Nephron (organoid): Measurements from ENCODE around the gene NEK11.

ENCODE experiments used
- H3K27ac Mint-ChIP-seq, 3 experiments: 2 replicates each; pipeline ENCODE4 v1.8.0; 2020; ENCODE audit warnings: mixed read lengths in 3 of 3, mild to moderate bottlenecking in 2 of 3, moderate library complexity in 1 of 3
- H3K27me3 Mint-ChIP-seq: 2 replicates; pipeline ENCODE4 v1.8.0; 2021; ENCODE audit warnings: low read depth, mild to moderate bottlenecking, moderate library complexity, mixed read lengths
- H3K36me3 Mint-ChIP-seq: 2 replicates; pipeline ENCODE4 v1.8.0; 2020; ENCODE audit warnings: low read depth, mixed read lengths
- H3K4me1 Mint-ChIP-seq: 2 replicates; pipeline ENCODE4 v1.8.0; 2020; ENCODE audit warnings: mixed read lengths
- H3K4me3 Mint-ChIP-seq, 3 experiments: 2 replicates each; pipeline ENCODE4 v1.8.0; 2020; ENCODE audit warnings: mild to moderate bottlenecking in 3 of 3, mixed read lengths in 3 of 3, moderate library complexity in 2 of 3
- H3K9me3 Mint-ChIP-seq: 2 replicates; pipeline ENCODE4 v1.8.0; 2020; ENCODE audit warnings: mixed read lengths
- TF ChIP-seq, protein P1 (sequence below), 3 experiments: fragments of 200-600 bp; sonication (generic); IDR thresholded peaks; one replicate each; pipeline ENCODE4 v1.5.0; 2021; ENCODE audit warnings: antibody characterized with exemption in 3 of 3; ENCODE audit not compliant: unreplicated experiment in 3 of 3

NEK11 gene

DNA sequence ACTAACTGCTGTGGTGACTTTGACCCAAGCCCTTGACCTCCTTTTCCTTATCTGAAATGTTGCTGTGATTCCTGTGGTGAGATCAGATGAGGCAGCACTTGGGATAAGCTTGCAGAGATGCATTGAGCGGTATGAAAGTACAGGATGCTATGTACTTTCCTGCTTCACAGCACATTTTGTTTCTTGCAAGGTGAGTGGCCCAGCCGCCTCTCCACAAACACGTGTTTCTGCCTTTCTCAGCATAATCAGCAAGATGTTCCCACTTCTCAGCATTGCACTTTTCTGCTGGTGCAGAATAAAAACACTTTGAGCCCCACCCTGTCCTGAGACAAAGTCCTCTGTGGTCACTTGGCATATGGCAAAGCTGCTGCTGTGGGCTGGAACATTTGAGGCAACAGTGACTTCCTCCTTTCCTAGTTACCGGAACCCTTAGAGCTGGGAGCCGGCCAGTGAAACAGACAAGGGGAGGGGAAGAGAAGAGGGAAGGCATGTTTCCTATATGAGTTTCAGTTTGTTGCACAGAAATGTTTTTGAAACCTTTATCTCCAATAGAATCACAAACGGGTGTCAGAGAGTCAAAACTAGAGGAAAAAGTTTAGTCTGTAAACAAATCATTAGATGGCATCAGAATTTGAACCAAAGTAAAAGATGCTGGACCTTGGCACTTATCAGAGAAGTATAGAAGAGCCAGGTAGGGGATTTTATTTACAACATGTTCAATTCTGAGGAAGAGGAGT is 359.9 kb downstream of the NEK11 start:
- Mint-ChIP-seq H3K4me3 (no peak overlapping the region), H3K27ac (peak overlapping the region in 1 of 3 experiments; percentile 27), H3K9me3 (no peaks in the 10 kb centered on the region), H3K36me3 (peaks cover 35% of the 10 kb centered on the region), H3K27me3 (no peaks in the 10 kb centered on the region), H3K4me1 (peaks cover 6% of the 10 kb centered on the region)
- TF ChIP-seq, protein P1, sequence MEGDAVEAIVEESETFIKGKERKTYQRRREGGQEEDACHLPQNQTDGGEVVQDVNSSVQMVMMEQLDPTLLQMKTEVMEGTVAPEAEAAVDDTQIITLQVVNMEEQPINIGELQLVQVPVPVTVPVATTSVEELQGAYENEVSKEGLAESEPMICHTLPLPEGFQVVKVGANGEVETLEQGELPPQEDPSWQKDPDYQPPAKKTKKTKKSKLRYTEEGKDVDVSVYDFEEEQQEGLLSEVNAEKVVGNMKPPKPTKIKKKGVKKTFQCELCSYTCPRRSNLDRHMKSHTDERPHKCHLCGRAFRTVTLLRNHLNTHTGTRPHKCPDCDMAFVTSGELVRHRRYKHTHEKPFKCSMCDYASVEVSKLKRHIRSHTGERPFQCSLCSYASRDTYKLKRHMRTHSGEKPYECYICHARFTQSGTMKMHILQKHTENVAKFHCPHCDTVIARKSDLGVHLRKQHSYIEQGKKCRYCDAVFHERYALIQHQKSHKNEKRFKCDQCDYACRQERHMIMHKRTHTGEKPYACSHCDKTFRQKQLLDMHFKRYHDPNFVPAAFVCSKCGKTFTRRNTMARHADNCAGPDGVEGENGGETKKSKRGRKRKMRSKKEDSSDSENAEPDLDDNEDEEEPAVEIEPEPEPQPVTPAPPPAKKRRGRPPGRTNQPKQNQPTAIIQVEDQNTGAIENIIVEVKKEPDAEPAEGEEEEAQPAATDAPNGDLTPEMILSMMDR (IDR thresholded peaks at IDR 0.05; ENCODE audit: unreplicated experiment in 3 of 3) = no peak

DNA sequence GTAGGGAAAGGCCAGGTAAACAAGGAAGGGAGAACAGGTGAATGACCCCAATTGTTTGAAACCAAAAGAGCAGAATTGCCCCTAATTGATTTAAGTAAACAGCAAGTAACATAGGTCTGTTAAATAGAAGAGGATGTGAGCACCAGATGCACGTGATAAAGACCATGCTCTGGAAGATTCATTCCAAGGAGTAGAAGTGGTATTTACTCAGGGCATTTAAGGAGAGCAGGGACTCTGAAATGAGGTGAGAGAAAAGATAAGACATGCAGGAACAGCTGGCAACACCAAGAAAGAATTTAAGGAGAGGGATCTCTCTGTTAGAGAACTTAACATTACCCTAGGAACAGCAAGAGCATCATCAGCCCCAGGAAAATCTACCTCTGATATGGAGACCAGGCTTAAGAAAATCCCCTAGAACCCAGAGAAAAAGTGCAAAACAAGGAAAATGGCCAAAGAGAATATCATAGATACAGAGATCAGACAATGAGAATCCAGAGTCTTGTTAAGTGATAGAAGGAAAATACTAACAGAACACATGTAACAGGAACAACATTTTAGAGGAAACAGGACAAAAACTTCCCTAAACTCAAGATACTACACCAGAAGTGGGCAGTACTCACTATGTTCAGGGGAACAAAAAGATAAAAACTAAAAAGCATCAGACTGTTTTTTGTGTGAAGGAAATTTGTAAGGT is 361.3 kb downstream of the NEK11 start:
- Mint-ChIP-seq H3K4me3 (no peak overlapping the region), H3K4me1 (no peaks in the 10 kb centered on the region), H3K27ac (no peak overlapping the region), H3K9me3 (no peaks in the 10 kb centered on the region), H3K36me3 (peaks cover 28% of the 10 kb centered on the region), H3K27me3 (no peaks in the 10 kb centered on the region)
- TF ChIP-seq, protein P1 (IDR thresholded peaks at IDR 0.05; ENCODE audit: unreplicated experiment in 3 of 3) = no peak

DNA sequence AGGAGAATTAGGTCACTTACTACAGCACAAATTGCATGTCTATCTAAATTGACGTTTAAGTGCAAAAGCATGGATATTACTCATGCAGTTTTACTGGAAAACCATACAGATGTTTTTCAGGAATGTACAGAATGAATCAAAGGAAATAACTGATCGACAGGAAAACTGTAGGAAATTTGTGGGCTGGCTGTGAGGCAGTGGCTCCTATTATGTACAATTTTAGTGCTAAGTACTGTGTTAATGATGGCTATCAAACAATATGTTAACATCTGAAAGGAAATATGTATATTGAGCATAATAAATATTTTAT is 361.8 kb downstream of the NEK11 start:
- TF ChIP-seq, protein P1 (IDR thresholded peaks at IDR 0.05; ENCODE audit: unreplicated experiment in 3 of 3) = no peak
- Mint-ChIP-seq H3K36me3 (peaks cover 26% of the 10 kb centered on the region), H3K27ac (no peak overlapping the region), H3K4me1 (no peaks in the 10 kb centered on the region), H3K4me3 (no peak overlapping the region), H3K27me3 (no peaks in the 10 kb centered on the region), H3K9me3 (no peaks in the 10 kb centered on the region)

DNA sequence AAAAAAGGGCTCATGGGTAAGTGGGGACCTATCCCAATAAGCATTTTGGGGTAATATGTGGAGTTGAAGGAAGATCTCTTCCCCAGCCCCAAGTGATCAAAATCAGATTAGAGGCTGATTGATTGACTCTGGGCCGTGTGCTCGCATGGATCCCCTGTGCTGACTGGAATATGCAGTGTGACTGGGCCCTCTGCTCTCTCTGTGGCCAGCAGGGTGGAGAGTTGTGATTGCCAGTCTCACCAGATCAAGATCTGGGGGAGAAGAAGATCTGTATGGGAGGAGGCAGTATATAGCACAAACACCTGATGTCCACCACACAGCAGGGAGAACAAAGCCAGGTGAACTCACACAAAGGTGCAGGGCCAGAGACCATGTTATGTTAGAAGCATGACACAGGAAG is 363.7 kb downstream of the NEK11 start:
- Mint-ChIP-seq H3K4me3 (no peak overlapping the region), H3K9me3 (no peaks in the 10 kb centered on the region), H3K36me3 (peaks cover 10% of the 10 kb centered on the region), H3K4me1 (no peaks in the 10 kb centered on the region), H3K27me3 (no peaks in the 10 kb centered on the region), H3K27ac (no peak overlapping the region)
- TF ChIP-seq, protein P1 (IDR thresholded peaks at IDR 0.05; ENCODE audit: unreplicated experiment in 3 of 3) = no peak

DNA sequence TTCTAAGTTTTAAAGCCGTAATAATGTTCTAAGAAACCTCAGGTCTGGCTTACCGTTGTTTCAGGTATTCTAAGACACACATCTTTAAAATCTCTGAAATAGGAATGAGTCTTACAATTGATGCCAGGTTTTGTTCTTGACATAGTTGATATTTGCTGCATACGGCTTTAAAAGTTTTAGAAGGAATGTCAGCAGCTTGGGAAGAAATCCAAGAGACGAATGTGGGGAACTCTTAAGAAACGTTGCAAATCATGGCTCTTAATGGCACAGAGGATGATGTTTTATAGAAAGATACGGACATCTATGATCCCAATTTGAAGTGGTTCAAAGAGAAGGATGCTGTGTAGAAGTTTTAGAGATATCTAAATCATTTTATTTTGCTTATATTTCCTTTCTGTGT is 366.4 kb downstream of the NEK11 start:
- H3K27ac Mint-ChIP-seq = no peak overlapping the region

More for the DNA sequence above, 366.4 kb downstream of the NEK11 start:
- no peaks in the 10 kb centered on the region for H3K4me1 Mint-ChIP-seq
- TF ChIP-seq, protein P1 (IDR thresholded peaks at IDR 0.05; ENCODE audit: unreplicated experiment in 3 of 3) = no peak
- no peaks in the 10 kb centered on the region for H3K36me3 Mint-ChIP-seq
- no peak overlapping the region for H3K4me3 Mint-ChIP-seq
- no peaks in the 10 kb centered on the region for H3K27me3 Mint-ChIP-seq
- H3K9me3 Mint-ChIP-seq = no peaks in the 10 kb centered on the region
